ENCODE data around the gene NOCT.
A peak's percentile ranks its signal among the peaks of the same experiment; 100 is the strongest.
"Not testable (repeated sequence)": the region's sequence is repeated elsewhere in the genome, so short reads cannot be mapped to it uniquely, and the experiment has no call there.

The NOCT gene

DNA sequence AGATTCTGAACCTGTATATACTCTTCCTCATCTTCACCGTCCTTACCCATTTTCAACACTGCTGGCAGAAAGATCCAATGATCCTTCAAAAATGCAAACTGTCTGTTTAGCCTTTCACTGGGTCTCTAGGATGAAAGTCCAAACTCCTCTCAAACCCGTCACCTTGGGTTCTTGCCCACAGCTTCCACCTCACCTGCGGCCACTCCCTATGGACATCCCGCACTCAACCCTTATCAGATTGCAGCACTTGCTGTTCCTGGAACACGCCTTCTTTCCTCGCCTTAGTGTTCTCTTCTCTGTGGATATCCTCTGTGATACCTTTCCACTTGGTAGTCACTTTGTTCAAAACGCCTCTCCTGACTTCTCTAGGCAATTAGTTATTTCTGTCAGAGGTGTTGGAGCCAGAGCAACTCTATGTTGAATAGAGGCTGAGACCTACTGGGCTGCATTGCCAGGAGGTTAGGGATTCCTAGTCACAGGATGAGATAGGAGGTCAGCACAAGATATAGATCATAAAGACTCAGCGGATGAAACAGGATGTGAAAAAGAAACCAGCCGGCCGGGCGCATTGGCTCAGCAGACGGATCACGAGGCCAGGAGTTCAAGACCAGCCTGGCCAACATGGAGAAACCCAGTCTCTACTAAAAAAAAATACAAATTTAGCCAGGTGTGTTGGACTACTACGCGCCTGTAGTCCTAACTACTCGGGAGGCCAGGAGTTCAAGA lies 4.2 kb upstream of the NOCT start:
- DNase-seq (ENCODE audit: low spot score), result no peak

DNA sequence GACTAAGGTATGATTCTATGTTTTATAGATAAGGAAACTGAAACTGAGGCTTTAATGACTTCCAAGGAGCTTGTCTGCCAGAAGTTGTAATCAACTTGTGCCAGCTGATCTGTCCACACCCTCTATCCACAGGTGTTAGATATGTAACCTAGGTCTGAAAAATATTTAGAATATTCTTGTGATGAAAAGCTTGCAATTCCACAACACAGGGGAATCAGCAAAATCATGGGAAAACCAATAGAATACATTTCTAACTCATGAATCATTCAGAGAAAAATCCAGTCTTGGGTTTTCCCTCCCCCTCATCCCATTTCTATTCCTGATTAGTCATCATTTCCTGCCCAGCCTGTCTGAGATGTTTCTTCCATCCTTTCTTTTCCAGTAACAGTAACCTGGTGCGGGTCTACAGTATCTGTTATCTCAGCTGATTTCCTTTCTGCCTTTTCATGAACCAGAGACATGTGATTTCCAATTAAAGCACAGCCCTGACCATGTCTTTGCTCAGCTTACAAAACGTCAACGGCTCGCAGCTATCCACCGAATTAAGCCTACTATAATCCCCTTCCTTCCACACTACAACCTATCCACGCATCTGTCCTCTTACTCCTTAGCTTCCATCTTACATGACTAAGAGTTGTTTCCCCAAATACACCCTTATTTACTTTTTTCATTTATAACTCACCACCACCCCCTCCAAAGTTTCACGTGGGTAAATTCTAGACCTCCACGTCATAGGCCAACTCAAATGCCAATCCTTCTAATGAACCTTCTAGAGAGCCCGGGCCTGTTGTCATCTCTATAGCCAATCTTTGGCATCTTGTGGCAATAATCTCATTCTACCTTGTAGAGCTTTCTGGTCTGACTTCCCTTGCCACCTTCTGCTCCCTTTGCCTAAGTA lies 961 bp upstream of the NOCT start:
- peak; percentile 97 for DNase-seq (ENCODE audit: low spot score)

- no peak for DNase-seq (ENCODE audit: low spot score)
Measured at GRCh38 chr4:139015948-139016471, 429 bp downstream of the NOCT start.

DNA sequence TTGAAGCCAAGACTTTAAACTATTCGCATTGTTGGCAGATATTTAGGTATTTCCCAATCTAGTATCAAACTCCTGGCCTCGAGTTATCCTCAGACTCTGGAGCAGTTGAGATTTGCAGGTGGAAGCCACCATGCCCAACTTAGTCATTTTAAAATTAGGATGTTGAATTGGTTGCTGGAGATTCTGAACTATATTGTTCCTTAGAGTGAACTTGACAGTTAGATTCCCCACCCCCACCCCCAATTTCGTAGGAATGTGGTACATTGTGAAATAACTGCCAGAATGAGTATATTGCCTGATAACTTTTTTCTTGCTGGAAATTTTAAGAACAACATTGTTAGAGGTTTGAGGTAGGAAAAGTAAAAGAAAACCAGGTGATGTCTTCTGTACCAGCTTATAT lies 2.3 kb downstream of the NOCT start:
- no peak for DNase-seq (ENCODE audit: low spot score)

DNA sequence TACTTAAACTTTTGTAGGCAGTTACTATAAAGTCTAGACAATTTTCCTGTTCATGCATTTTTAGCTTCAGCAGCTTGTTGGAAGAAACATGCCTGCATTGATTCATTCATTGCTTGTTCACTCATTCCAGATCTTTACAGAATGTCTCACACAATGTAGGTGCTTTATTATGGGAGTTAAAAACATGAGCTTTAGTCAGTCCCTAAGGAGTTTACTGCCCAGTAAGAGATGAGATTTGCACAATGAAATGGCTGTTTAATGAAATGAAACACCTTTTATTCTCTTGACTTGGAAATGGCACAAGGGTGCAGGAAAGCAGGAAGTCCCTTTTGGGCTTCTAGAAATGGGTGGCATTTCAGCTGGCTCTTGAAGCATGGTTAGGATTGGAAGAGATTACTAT lies 2.9 kb downstream of the NOCT start:
- peak; percentile 92 for DNase-seq (ENCODE audit: low spot score)

- DNase-seq (ENCODE audit: low spot score), result no peak
Measured at GRCh38 chr4:139018971-139019758, 3.6 kb downstream of the NOCT start.

- DNase-seq (ENCODE audit: low spot score), result no peak
Measured at GRCh38 chr4:139020384-139020783, 4.8 kb downstream of the NOCT start.

DNA sequence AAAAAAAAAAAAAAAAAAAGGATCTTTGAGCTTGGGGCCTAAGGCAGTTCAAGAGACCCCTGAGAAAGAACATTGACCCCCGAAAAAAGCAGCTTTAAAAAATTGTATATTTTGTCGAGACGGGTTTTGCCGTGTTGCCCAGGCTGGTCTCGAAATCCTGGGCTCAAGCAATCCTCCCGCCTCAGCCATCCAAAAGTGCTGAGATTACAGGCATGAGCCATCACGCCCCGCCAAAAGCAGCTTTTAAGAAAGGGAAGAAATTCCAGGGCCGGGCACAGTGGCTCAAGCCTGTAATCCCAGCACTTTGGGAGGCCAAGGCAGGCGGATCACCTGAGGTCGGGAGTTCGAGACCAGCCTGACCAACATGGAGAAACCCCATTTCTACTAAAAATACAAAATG lies 5.5 kb downstream of the NOCT start:
- not testable (repeated sequence) for DNase-seq (ENCODE audit: low spot score)

- DNase-seq (ENCODE audit: low spot score), result no peak
Measured at GRCh38 chr4:139022835-139023234, 7.3 kb downstream of the NOCT start.

DNA sequence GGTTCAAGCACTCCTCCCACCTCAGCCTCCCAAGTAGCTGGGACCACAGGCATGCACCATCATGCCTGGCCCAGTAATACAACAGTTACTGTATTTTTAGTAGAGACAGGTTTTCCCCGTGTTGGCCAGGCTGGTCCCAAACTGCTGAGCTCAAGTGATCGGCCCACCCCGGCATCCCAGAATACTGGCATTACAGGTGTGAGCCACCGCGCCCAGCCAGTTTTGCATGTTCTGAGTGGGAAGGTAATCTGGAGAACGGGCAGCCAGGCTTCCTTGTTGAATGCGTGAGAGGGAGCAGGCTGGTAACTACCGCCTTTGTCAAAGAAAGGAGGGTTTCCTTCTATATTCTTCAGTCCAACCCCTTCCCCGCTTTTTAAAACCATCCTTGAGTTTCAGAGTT lies 9.1 kb downstream of the NOCT start:
- DNase-seq (ENCODE audit: low spot score), result no peak

DNA sequence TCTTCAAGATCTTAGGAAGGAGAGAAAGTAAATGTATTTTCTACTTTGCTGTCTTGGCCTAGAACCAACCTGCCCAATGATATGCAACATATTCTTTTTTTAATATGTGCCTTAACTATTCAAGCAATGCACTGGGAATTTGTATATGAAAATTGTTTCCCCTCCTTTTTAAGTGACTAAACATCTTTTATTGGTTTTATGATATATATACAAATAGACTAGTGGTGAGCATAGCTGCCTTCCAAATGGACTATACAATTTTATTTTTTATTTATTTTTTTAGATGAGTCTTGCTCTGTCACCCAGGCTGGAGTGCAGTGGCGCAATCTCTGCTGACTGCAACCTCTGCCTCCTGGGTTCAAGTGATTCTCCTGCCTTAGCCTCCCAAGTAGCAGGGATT lies 10.3 kb downstream of the NOCT start:
- no peak for DNase-seq (ENCODE audit: low spot score)

DNA sequence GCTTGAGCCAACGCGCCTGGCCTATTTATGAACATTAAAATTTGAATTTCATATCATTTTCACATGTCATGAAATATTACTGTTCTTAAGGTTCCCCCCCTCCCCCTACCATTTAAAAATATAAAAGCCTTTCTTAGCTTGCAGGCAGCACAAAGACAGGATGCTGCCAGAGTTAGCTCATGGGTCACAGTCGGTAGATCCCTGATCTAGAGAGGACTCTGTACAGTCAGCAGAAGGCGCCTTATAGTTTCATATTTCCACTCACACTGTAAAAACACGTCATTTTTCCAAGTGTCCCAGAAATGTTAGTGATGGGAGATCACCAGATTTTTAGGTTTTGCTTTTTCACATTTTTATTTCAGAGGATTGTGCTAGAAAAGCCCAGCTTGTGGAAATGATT lies 12.2 kb downstream of the NOCT start:
- DNase-seq (ENCODE audit: low spot score), result no peak

DNA sequence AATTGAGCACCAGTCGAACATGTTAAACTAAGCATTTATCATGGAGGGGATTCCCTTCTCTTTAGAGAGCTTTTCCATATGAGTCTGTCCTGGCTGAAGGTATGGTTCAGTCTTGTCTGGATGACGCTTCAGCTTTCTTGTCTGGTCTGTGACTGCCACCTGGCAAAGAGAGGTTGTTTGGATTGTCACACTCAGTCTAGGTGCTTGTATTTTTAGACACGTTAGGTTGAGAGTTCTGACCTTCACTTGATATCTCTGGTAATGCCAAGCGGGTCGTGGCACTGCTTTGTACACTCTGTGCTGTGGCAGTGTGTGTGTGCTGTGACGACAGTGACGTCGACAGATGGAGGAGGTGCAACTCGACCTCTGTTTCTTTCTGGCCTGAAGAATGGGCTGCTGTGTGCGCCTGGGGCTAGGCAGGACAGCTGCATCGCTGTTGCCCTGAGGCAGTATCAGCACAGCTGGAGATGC lies 12.6 kb downstream of the NOCT start:
- no peak for DNase-seq (ENCODE audit: low spot score)

DNA sequence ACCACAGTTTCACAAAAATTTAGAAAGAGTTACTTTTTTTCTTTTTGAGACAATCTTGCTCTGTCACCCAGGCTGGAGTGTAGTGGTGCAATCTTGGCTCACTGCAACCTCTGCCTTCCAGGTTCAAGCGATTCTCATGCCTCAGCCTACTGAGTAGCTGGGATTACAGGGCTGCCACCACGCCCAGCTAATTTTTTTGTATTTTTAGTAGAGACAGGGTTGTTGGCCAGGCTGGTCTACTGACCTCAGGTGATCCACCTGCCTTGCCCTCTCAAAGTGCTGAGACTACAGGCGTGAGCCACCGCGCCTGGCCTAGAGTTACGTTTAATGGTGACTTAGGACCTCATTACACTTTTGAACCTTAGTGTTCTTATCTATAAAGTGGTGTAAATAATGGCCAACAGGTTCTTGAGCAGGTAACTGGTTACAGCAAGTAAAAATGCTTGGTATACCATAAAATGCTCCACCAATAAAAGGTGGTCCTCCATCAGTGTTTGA lies 14.3 kb downstream of the NOCT start:
- not testable (repeated sequence) for DNase-seq (ENCODE audit: low spot score)

- DNase-seq (ENCODE audit: low spot score), result peak; percentile 85
Measured at GRCh38 chr4:139030614-139031235, 15.1 kb downstream of the NOCT start.

DNA sequence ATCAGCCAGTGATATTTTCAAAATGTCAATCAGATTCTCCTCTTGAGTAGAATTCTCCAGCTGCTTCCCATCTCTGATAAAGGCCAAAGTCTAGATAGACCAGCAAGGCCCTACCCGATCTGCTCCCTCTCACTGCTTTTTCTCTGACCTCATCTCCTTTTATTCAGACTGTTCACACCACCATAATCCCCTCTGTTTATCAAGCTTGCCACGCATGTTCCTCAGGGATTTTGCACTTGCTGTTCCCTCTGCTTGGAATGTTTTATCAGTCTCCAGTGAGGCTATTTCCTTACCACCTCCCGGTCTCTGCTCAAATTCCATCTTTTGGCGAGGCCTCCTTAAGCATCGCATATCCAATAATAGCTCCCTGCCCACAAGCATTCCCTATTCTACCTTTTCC lies 20.1 kb downstream of the NOCT start:
- no peak for DNase-seq (ENCODE audit: low spot score)

DNA sequence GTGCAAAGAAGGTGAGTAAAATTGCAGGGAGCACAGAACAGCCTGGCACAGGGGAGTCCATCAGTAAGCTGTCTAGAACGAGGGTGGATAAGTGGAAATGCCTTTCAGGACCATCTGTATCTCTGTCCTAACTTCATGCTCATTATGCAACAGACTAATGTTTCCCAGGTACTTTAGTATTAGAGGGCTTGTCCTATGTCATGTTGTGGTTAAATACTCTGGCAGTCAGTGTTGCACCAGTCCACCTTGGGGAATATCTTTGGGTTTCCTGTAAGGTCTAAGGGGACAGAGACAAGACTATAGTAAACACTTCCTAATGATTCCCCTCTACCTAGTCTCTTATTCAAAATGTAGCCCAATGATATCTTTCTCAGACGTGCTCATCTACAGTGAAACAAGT lies 21.3 kb downstream of the NOCT start:
- DNase-seq (ENCODE audit: low spot score), result no peak

GRCh38 chr4:139038874-139039443 lies 23.4 kb downstream of the NOCT start:
- no peak for DNase-seq (ENCODE audit: low spot score)

DNA sequence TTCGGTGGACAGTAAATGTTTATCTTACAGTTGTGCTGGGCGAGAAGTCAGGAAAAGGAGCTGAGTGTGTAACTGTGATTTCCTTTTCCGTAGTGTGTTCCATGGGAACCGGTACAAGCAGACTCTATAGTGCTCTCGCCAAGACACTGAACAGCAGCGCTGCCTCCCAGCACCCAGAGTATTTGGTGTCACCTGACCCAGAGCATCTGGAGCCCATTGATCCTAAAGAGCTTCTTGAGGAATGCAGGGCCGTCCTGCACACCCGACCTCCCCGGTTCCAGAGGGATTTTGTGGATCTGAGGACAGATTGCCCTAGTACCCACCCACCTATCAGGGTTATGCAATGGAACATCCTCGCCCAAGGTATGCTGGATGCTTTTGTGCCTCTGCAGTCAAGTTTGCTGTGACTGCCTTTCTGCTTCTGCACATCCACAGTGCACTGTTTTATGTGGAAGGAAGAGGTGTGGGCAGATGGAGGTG lies 27.4 kb downstream of the NOCT start:
- DNase-seq (ENCODE audit: low spot score), result no peak

- no peak for DNase-seq (ENCODE audit: low spot score)
Measured at GRCh38 chr4:139044291-139044690, 28.7 kb downstream of the NOCT start.

DNA sequence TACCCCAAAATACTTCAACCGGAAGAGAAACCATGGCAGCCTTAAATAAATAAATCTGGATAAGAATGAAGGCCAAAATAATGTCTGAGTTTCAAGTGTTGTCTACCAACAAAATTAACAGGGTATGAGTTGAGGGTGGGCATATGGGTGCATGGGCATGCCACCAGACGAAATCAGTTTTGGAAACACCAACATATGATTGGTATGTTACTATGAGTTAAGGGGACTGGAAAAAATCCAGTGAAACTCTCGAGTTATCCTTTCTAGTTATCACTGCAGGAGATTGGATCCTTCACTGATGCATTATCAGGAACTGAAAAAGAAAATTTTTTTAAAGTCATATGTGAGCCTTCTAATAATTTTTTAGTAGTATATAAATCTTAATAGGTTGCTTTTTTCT lies 32.4 kb downstream of the NOCT start:
- DNase-seq (ENCODE audit: low spot score), result no peak

All from COLO829 (cell line).